ENCODE data around the gene ZNF438. TPM values are rescaled to one million over a fixed set of nuclear protein-coding genes. Genes with fewer than 3 reads are reported as not detected.

Gene ZNF438
- total RNA-seq, 2 donors from 2014 or later: 1.9 TPM

DNA sequence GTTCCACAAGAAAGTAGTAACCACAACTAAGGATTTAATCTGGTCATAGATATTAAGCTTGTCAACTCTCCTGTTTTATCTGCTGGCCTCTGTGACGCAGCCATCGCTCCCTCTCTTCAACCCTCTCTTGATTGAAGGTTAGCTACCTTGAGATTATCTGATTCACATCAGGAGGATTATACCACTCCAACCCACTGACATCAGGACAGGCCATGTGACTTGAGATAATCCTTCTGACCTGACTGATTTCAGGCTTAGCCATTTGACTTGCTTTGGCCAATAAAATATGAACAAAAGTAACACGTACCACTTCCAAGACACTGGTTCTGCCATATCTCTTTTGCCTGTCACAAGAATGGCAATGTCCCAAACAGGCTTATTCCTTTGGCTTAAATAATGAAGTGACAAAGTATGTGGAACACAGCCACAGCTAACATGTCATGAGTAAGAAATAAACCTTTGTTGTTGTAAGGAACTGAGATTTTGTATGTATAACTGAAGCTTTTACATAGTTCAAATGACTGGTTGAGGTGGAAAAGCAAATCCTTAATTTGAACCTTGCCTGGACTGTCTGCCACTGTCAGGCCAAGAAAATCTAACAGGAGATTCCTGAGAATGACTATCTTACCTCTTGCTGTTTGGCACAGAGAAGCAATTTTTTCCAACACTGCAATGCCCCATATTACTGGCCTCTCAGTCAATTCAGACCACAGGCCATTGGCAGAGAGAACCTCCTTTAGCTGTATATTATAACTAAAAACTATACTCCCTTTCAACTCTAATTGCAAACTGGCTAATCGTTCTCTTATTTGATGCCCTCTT, 13.9 kb downstream of the ZNF438 start:
- H3K4me3 Mint-ChIP-seq: no peak overlapping the region
- H3K27ac Mint-ChIP-seq: no peak overlapping the region
- H3K4me1 Mint-ChIP-seq (ENCODE audit: low read depth in 2 of 2): no peaks in the 10 kb centered on the region
- no peaks in the 10 kb centered on the region for H3K36me3 Mint-ChIP-seq
- no peaks in the 10 kb centered on the region for H3K27me3 Mint-ChIP-seq
- ATAC-seq (no peak), DNase-seq (ENCODE audit: low spot score) (no peak)
- H3K9me3 Mint-ChIP-seq: no peaks in the 10 kb centered on the region

GRCh38 chr10:31014161-31014875, 17.3 kb downstream of the ZNF438 start:
- Mint-ChIP-seq H3K4me1 (ENCODE audit: low read depth in 2 of 2) (no peaks in the 10 kb centered on the region), H3K27me3 (no peaks in the 10 kb centered on the region), H3K27ac (no peak overlapping the region), H3K9me3 (no peaks in the 10 kb centered on the region), H3K4me3 (no peak overlapping the region), H3K36me3 (no peaks in the 10 kb centered on the region)
- DNase-seq (ENCODE audit: low spot score) (no peak), ATAC-seq (no peak)

- no peak for DNase-seq (ENCODE audit: low spot score)
- Mint-ChIP-seq H3K4me1 (ENCODE audit: low read depth in 2 of 2) (no peaks in the 10 kb centered on the region), H3K27ac (no peak overlapping the region), H3K9me3 (no peaks in the 10 kb centered on the region), H3K4me3 (no peak overlapping the region), H3K36me3 (no peaks in the 10 kb centered on the region), H3K27me3 (no peaks in the 10 kb centered on the region)
- no peak for ATAC-seq
These were observed 18.3 kb downstream of the ZNF438 start for GRCh38 chr10:31013331-31013730.

DNA sequence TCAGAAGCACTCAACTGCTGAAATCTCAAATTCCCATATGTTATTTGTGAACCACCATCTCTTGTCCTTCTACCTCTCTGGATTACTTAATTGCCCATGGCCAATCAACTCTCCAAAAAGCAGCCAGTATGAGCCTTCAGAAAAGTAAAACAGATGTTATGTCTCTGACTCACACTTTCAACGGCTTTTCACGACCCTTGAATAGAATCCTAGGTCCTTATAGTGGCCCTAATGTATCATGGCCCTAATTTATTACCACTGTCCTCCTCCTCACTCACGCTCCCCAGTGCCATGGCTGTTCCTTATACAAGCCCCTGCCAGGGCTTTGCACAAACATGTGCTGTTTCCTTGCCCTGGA, 20.0 kb downstream of the ZNF438 start:
- Mint-ChIP-seq H3K36me3 (no peaks in the 10 kb centered on the region), H3K27ac (no peak overlapping the region), H3K4me3 (no peak overlapping the region), H3K4me1 (ENCODE audit: low read depth in 2 of 2) (no peaks in the 10 kb centered on the region), H3K9me3 (no peaks in the 10 kb centered on the region), H3K27me3 (no peaks in the 10 kb centered on the region)
- no peak for DNase-seq (ENCODE audit: low spot score)
- no peak for ATAC-seq

DNA sequence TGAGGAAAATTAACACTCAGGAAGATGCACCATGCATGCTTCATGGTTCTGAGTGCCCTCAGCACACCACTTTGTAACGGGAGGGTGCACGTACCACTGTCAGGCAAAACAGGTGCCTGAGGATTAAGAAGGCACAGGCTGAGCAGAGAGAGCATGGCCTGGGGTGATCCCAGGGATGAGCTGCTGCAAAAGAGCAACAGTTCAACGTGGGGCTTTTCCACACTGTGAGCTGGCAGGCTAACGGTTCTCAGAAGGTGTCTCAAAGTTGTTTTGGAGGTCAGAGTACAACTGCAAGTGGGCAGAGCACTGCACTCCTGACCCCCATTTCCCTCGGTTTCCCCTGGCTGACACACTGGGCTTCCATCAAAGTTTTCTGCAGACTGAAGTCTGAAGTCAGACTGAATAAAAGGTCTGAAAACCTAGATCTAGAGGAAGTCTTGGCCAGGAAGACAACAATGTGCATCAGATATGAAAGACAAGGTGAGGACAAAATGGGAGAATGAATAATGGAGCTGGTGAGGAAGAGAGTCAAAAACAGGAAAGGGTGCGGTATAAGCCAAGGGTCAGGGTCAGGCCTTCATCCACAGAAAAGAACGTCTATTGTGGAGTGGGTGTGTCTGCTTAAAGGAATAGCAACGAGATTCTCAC, 20.5 kb downstream of the ZNF438 start:
- H3K36me3 Mint-ChIP-seq: no peaks in the 10 kb centered on the region
- no peaks in the 10 kb centered on the region for H3K27me3 Mint-ChIP-seq
- DNase-seq (ENCODE audit: low spot score) (no peak), ATAC-seq (no peak)
- H3K9me3 Mint-ChIP-seq: no peaks in the 10 kb centered on the region
- H3K27ac Mint-ChIP-seq: no peak overlapping the region
- no peak overlapping the region for H3K4me3 Mint-ChIP-seq
- H3K4me1 Mint-ChIP-seq (ENCODE audit: low read depth in 2 of 2): peaks cover 0 to under 1% of the 10 kb centered on the region in 2 donors

DNA sequence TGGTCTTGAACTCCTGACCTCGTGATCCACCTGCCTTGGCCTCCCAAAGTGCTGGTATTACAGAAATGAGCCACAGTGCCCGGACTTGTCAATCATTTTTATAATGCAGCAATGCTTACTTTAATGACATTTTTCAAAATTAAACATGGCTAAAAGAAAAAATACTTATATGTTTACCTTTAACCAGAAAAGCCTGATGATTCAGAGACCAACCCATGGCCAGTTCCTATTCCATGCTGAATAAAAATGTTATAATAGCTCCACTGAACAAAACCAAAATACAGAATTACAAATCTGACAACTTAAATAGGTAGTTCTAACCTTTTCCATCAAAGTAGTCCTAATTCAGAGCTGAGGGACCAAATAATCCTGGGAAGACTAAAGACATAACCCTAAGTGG, 21.6 kb downstream of the ZNF438 start:
- H3K4me1 Mint-ChIP-seq (ENCODE audit: low read depth in 2 of 2): peaks cover 4 to 9% of the 10 kb centered on the region in 2 donors
- H3K27me3 Mint-ChIP-seq: no peaks in the 10 kb centered on the region
- no peaks in the 10 kb centered on the region for H3K36me3 Mint-ChIP-seq
- no peak for DNase-seq (ENCODE audit: low spot score)
- no peaks in the 10 kb centered on the region for H3K9me3 Mint-ChIP-seq
- ATAC-seq: no peak
- no peak overlapping the region for H3K4me3 Mint-ChIP-seq
- no peak overlapping the region for H3K27ac Mint-ChIP-seq

DNA sequence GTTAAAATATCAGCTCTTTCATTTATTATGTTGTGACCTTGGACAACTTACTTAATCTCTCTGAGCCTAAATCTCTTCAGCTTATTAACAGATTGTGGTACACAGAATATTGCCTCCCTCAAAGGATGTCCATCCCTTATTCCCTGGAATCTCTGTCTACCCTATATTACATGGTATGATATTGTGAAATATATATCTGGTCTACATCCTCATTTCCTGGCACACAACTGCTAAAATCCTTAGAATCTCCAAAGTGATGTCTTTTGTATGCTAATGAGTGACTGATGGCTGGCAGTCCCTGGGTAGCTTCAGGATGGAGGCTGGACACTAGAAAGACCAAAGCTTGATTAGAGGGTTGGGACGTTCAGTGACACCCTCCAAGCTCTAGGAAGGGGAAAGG, 25.8 kb downstream of the ZNF438 start:
- Mint-ChIP-seq H3K27ac (no peak overlapping the region), H3K4me1 (ENCODE audit: low read depth in 2 of 2) (peaks cover 20 to 21% of the 10 kb centered on the region in 2 donors), H3K9me3 (peaks cover 6% of the 10 kb centered on the region), H3K27me3 (no peaks in the 10 kb centered on the region), H3K36me3 (no peaks in the 10 kb centered on the region), H3K4me3 (no peak overlapping the region)
- DNase-seq (ENCODE audit: low spot score) (no peak), ATAC-seq (no peak)

DNA sequence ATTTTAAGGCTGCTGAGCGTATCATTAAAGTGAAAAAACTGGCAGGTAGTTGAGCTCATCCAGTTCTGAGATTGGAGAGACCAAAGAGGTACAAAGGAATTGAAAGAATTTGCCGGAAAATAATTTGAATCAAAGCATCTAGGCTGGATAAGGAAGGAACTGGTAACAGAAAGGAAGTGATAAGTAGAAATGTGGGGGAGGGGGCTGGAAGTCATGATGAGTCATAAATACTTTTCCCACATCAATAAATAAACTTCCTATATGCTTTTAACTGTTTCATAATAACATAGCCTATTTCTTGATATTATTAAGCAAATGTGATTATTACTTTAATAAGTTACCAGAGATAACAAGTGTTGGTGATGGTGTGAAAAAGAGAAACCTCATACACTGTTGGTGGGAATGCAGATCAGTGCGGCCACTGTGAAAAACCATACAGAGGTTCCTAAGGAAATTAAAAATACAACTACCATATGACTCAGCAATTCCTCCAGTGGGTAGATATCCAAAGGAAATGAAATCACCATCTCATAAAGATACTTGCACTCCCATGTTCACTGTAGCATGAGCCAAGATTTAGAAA, 27.0 kb downstream of the ZNF438 start:
- Mint-ChIP-seq H3K4me1 (ENCODE audit: low read depth in 2 of 2) (peaks cover 25 to 29% of the 10 kb centered on the region in 2 donors), H3K9me3 (peaks cover 6% of the 10 kb centered on the region), H3K4me3 (peak overlapping the region; percentile 18), H3K27ac (peak overlapping the region; percentile 9 to 32), H3K27me3 (no peaks in the 10 kb centered on the region), H3K36me3 (no peaks in the 10 kb centered on the region)
- ATAC-seq (peak; percentile 45 to 52), DNase-seq (ENCODE audit: low spot score) (no peak)

DNA sequence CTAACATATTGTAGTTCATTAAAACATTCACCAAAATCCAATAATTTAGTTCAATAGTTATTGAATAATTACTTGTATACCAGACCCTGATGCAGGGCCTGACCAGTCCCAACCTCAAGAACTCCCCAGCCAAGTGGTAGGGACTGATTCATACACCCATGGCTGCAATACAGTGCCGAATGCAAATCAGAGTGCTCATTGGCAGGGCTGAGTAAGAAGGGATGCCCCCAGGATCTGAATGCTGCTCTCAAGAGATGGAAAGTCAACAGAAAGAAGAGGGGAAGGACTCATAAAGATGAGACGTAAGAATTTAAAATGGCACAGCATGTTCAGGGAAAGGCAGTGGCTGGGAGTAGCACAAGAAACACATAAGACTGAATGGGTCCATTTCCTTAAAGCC, 29.9 kb downstream of the ZNF438 start:
- Mint-ChIP-seq H3K36me3 (peaks cover 4% of the 10 kb centered on the region), H3K9me3 (peaks cover 6% of the 10 kb centered on the region), H3K4me1 (ENCODE audit: low read depth in 2 of 2) (peaks cover 35 to 50% of the 10 kb centered on the region in 2 donors), H3K27ac (no peak overlapping the region), H3K27me3 (no peaks in the 10 kb centered on the region), H3K4me3 (no peak overlapping the region)
- ATAC-seq: no peak
- no peak for DNase-seq (ENCODE audit: low spot score)

DNA sequence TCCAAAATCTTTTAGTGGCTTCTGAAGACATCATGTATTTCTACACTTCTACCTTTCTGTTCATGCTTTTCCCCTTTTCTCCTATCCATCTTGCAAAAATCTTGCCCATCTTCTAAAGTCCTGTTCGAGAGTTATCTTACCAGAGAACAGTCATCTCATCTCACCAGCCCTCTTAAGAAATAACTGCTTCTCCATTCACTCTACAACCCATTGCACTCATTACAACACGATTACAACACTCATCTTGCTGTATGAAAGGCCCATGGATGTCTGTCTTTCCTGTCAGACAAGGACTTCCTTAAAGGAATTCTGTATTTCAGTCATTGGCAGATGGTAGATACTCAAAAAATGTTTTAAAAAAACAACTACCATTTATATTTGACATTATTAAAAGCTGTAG, 30.8 kb downstream of the ZNF438 start:
- H3K27me3 Mint-ChIP-seq: no peaks in the 10 kb centered on the region
- peaks cover 6% of the 10 kb centered on the region for H3K9me3 Mint-ChIP-seq
- peak overlapping the region; percentile 5 to 17 for H3K27ac Mint-ChIP-seq
- ATAC-seq (peak in 1 of 2 donors; percentile 47), DNase-seq (ENCODE audit: low spot score) (no peak)
- peak overlapping the region; percentile 41 for H3K4me3 Mint-ChIP-seq
- peaks cover 8% of the 10 kb centered on the region for H3K36me3 Mint-ChIP-seq
- H3K4me1 Mint-ChIP-seq (ENCODE audit: low read depth in 2 of 2): peaks cover 32 to 56% of the 10 kb centered on the region in 2 donors

DNA sequence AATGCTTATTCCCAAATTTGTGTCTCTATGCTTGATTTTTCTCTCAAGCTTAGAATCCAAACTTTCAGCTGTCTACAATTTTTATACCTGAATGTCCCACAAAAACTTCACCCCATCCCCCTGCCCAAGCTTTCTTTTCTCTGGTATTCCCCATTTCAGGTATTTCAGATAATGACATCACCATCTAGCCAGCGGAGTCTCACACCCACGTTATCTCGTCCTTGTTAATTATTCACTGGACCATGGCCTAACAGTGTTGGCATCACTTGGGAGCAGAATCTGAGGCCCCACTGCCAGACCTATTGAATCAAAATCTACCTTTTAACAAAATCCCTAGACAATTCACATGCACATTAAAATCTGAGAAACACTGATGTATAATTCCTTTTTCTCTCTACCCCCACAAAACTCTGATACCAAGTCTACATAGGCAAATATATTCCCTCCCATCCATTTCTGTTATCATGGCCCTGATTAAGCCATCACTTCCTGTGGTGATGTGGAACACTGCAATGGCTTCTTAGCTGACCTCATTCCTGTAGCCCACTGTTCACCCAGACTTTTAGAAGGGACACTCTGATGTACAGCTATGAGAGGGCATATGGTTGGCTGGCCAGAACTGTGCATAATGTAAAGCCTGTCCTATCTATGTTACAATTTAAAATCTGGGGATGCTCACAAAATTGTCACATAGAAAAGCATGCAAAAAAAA, 31.4 kb downstream of the ZNF438 start:
- DNase-seq (ENCODE audit: low spot score) (no peak), ATAC-seq (peak in 1 of 2 donors; percentile 66)
- Mint-ChIP-seq H3K36me3 (peaks cover 9% of the 10 kb centered on the region), H3K9me3 (peaks cover 6% of the 10 kb centered on the region), H3K27me3 (no peaks in the 10 kb centered on the region), H3K27ac (peak overlapping the region; percentile 5 to 17), H3K4me3 (peak overlapping the region; percentile 46), H3K4me1 (ENCODE audit: low read depth in 2 of 2) (peaks cover 28 to 53% of the 10 kb centered on the region in 2 donors)

GRCh38 chr10:30999070-30999712, 32.5 kb downstream of the ZNF438 start:
- H3K36me3 Mint-ChIP-seq: peaks cover 16% of the 10 kb centered on the region
- peaks cover 18 to 43% of the 10 kb centered on the region in 2 donors for H3K4me1 Mint-ChIP-seq (ENCODE audit: low read depth in 2 of 2)
- H3K9me3 Mint-ChIP-seq: peaks cover 2% of the 10 kb centered on the region
- peak; percentile 59 to 60 for ATAC-seq
- peak overlapping the region; percentile 79 for H3K4me3 Mint-ChIP-seq
- H3K27ac Mint-ChIP-seq: peak overlapping the region; percentile 74 to 78
- DNase-seq (ENCODE audit: low spot score): no peak
- H3K27me3 Mint-ChIP-seq: no peaks in the 10 kb centered on the region
